Parathyroid adenoma (tissue), 2 donors: ENCODE data around the gene SLC17A5.
"Not testable (repeated sequence)": the region's sequence is repeated elsewhere in the genome, so short reads cannot be mapped to it uniquely, and the experiment has no call there.

Source experiments
- H2AFZ ChIP-seq: fragments of 300-600 bp; sonication (generic); one replicate; pipeline ENCODE4 v1.7.0; 2017; ENCODE audit warnings: antibody characterized with exemption, mild to moderate bottlenecking
- H3K27ac ChIP-seq: fragments of 300-600 bp; sonication (generic); one replicate; pipeline ENCODE4 v1.7.0; 2017
- H3K27me3 ChIP-seq: fragments of 300-600 bp; sonication (generic); one replicate; pipeline ENCODE4 v1.7.0; 2017; ENCODE audit warnings: low read length; ENCODE audit not compliant: control insufficient read depth, insufficient read depth
- H3K36me3 ChIP-seq: fragments of 300-600 bp; sonication (generic); one replicate; pipeline ENCODE4 v1.7.0; 2017; ENCODE audit warnings: low read length; ENCODE audit not compliant: control insufficient read depth, insufficient read depth
- H3K4me1 ChIP-seq: fragments of 300-600 bp; sonication (generic); one replicate; pipeline ENCODE4 v1.7.0; 2017; ENCODE audit warnings: control low read depth
- H3K4me2 ChIP-seq: fragments of 300-600 bp; sonication (generic); one replicate; pipeline ENCODE4 v1.7.0; 2017; ENCODE audit warnings: low read length
- H3K4me3 ChIP-seq: fragments of 300-600 bp; sonication (generic); one replicate; pipeline ENCODE4 v1.7.0; 2017; ENCODE audit warnings: low read depth, low read length
- H3K79me2 ChIP-seq: fragments of 300-600 bp; sonication (generic); one replicate; pipeline ENCODE4 v1.7.0; 2017; ENCODE audit warnings: control low read depth
- H3K9ac ChIP-seq: fragments of 300-600 bp; sonication (generic); one replicate; pipeline ENCODE4 v1.7.0; 2017; ENCODE audit warnings: mild to moderate bottlenecking
- H3K9me3 ChIP-seq: fragments of 300-600 bp; sonication (generic); one replicate; pipeline ENCODE4 v1.7.0; 2017; ENCODE audit warnings: low read length; ENCODE audit not compliant: control insufficient read depth
- TF ChIP-seq, protein P1 (sequence below): fragments of 300-600 bp; sonication (generic); IDR thresholded peaks from one replicate; pipeline ENCODE4 v1.7.0; 2017; ENCODE audit warnings: antibody characterized with exemption, mild to moderate bottlenecking
- donor health status: primary hyperparathyroidism.

The SLC17A5 gene

DNA sequence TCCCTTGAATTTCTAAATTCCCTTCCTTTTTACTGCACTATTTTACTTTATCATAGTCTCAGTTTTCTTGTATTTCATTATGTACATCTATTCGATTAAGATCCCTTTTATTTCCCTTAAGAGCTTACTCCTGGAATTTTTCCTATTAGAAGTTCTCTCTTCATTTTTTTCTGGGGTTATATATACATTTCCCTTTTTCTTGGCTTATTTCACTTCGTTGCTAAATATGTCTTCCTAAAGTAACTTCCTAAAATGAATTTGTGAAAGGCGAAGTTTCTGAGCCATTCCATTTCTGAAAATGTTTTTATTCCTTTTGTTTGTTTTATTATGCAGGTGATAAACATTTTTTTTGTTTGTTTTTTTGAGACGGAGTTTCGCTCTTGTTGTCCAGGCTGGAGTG lies 36.3 kb upstream of the SLC17A5 start:
- peaks cover 17% of the 10 kb centered on the region for H3K4me1 ChIP-seq
- H3K4me2 ChIP-seq: no peak overlapping the region
- H3K27ac ChIP-seq: no peak overlapping the region

DNA sequence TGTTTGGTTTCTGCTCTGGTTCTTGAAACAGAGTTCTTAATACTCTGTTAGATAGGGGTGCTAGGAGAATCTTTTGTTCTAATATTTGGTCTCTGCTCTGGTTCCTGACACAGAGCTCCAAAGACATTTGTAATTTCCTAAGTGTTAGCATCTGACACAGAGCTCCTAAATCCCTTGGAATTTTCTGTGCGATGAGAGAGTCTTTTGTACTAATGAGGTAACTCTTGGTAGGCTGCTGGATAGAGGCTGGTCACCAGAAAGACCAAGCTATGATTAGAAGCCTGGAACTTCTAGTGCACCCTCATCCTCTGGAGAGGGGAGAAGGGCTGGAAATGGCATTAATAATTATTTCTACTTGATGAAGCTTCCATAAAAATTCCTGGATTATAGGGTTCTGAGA lies 34.6 kb upstream of the SLC17A5 start:
- peaks cover 4% of the 10 kb centered on the region for H3K4me1 ChIP-seq
- H3K4me3 ChIP-seq: no peak overlapping the region
- no peak overlapping the region for H3K27ac ChIP-seq
- H3K4me2 ChIP-seq: no peak overlapping the region
- H3K9me3 ChIP-seq: no peaks in the 10 kb centered on the region
- H2AFZ ChIP-seq: no peak overlapping the region
- H3K36me3 ChIP-seq: no peaks in the 10 kb centered on the region
- TF ChIP-seq, protein P1, sequence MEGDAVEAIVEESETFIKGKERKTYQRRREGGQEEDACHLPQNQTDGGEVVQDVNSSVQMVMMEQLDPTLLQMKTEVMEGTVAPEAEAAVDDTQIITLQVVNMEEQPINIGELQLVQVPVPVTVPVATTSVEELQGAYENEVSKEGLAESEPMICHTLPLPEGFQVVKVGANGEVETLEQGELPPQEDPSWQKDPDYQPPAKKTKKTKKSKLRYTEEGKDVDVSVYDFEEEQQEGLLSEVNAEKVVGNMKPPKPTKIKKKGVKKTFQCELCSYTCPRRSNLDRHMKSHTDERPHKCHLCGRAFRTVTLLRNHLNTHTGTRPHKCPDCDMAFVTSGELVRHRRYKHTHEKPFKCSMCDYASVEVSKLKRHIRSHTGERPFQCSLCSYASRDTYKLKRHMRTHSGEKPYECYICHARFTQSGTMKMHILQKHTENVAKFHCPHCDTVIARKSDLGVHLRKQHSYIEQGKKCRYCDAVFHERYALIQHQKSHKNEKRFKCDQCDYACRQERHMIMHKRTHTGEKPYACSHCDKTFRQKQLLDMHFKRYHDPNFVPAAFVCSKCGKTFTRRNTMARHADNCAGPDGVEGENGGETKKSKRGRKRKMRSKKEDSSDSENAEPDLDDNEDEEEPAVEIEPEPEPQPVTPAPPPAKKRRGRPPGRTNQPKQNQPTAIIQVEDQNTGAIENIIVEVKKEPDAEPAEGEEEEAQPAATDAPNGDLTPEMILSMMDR: no peak
- no peaks in the 10 kb centered on the region for H3K27me3 ChIP-seq
- no peak overlapping the region for H3K9ac ChIP-seq
- H3K79me2 ChIP-seq: peaks cover 23% of the 10 kb centered on the region

More for the DNA sequence above, 36.3 kb upstream of the SLC17A5 start:
- TF ChIP-seq, protein P1: no peak
- no peaks in the 10 kb centered on the region for H3K27me3 ChIP-seq
- H3K4me3 ChIP-seq: no peak overlapping the region
- no peak overlapping the region for H3K9ac ChIP-seq
- peaks cover 26% of the 10 kb centered on the region for H3K79me2 ChIP-seq
- H3K36me3 ChIP-seq: no peaks in the 10 kb centered on the region
- no peak overlapping the region for H2AFZ ChIP-seq
- no peaks in the 10 kb centered on the region for H3K9me3 ChIP-seq

DNA sequence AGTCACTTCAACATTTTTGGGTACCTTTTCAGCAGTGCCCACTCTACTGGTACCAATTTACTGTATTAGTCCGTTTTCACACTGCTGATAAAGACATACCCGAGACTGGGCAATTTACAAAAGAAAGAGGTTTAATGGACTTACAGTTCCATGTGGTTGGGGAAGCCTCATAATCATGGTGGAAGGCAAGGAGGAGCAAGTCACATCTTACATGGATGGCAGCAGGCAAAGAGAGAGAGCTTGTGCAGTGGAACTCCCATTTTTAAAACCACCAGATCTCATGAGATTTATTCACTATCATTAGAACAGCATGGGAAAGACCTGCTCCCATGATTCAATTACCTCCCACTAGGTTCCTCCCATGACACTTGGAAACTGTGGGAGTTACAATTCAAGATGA lies 29.8 kb upstream of the SLC17A5 start:
- not testable (repeated sequence) for H3K79me2 ChIP-seq, H3K4me2 ChIP-seq, H3K4me3 ChIP-seq, H3K27me3 ChIP-seq, H2AFZ ChIP-seq, H3K9ac ChIP-seq, H3K9me3 ChIP-seq, H3K4me1 ChIP-seq, H3K27ac ChIP-seq, H3K36me3 ChIP-seq

DNA sequence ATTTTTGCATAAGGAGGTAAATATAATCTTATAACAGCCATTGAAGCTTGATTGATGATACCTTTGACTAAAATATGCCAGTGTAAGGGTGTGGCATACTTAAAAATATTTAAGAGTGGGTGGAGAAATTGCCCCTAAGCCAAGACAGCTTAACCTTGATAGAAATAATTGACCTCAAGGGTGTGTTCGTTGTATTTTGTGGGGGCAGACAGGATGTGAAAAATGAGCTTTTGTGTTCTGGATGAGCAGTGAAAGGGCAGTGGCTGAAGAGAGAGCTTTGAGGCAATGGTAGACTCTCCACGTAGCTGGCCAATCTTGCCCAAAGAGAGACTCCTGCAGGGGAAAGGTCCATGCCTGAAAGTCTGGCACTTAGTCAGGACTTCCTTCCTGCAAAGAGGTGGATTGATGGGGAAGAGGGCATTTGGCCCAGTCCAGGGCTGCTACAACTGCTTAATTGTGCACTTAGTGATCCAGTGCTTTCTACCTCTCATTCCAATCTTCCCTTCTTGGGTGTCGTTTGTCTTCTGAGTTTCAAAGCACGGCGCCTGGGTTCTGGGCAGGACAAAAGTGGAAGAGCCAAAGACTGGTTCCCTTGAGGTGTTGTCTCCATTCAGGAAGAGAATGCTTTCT lies 26.6 kb upstream of the SLC17A5 start:
- Histone ChIP-seq H3K4me3 (no peak overlapping the region), H2AFZ (no peak overlapping the region), H3K36me3 (no peaks in the 10 kb centered on the region), H3K9me3 (no peaks in the 10 kb centered on the region), H3K27ac (no peak overlapping the region), H3K9ac (no peak overlapping the region), H3K4me2 (no peak overlapping the region), H3K27me3 (no peaks in the 10 kb centered on the region), H3K4me1 (peaks cover 3% of the 10 kb centered on the region), H3K79me2 (no peaks in the 10 kb centered on the region)
- TF ChIP-seq, protein P1: no peak

DNA sequence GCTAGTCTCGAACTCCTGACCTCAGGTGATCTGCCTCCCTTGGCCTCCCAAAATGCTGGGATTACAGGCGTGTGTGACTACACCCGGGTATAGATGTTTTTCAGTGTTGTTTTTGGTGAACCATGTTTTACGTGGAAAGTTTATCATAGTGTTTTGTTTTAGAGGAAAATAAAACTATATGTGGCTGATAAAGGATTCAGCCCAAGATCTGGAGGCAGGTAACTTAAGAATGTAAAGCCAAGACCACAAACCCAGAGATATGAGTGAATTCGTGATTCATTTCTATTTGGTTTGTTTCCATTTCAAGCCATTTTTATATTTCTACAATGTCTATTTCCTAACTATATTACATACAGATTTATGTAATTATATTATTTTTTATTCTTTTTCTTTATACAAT lies 26.1 kb upstream of the SLC17A5 start:
- not testable (repeated sequence) for H3K9me3 ChIP-seq, H3K4me2 ChIP-seq, H3K79me2 ChIP-seq, H3K27ac ChIP-seq, H3K4me3 ChIP-seq, H2AFZ ChIP-seq, H3K9ac ChIP-seq, H3K4me1 ChIP-seq, H3K27me3 ChIP-seq, H3K36me3 ChIP-seq

DNA sequence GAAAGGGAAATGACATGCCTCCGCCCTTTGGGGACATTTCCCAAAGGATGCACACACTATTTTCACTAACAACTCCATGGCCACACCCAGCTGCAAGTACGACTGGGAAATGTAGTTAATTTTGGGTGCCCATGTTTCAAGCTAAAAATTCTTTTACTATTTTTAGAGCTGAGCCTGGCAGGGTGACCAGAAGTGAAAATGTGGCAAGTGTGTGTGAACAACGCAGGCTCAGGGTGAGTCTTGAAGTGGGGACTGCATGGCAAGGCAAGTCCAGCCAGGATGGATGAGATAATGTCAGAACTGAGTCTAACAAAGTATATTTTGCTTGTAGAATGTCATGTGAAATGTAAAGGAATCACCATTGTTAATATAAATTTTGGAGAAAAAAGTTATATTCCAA lies 25.2 kb upstream of the SLC17A5 start:
- TF ChIP-seq, protein P1: no peak
- no peaks in the 10 kb centered on the region for H3K27me3 ChIP-seq
- H3K79me2 ChIP-seq: no peaks in the 10 kb centered on the region

More for the DNA sequence above, 25.2 kb upstream of the SLC17A5 start:
- Histone ChIP-seq H3K4me1 (peaks cover 4% of the 10 kb centered on the region), H3K4me3 (no peak overlapping the region), H3K9ac (no peak overlapping the region), H2AFZ (no peak overlapping the region), H3K9me3 (no peaks in the 10 kb centered on the region), H3K36me3 (no peaks in the 10 kb centered on the region), H3K4me2 (no peak overlapping the region), H3K27ac (no peak overlapping the region)
